Activated naive CD8-positive, alpha-beta T cell treated with anti-CD3 and anti-CD28 coated beads for 36 hours (primary cell): ENCODE data around the gene DCUN1D2. TPM values are rescaled to one million over a fixed set of nuclear protein-coding genes. Genes with fewer than 3 reads are reported as not detected.
"Not testable (repeated sequence)": the region's sequence is repeated elsewhere in the genome, so short reads cannot be mapped to it uniquely, and the experiment has no call there.

Source experiments
- DNase-seq: peaks from one replicate; pipeline ENCODE4 v3.0.0; 2021
- H3K27ac Mint-ChIP-seq: one replicate; pipeline ENCODE4 v1.8.0; 2022; ENCODE audit warnings: mild to moderate bottlenecking, moderate library complexity, mixed read lengths
- H3K27me3 Mint-ChIP-seq: one replicate; pipeline ENCODE4 v1.8.0; 2022; ENCODE audit warnings: mild to moderate bottlenecking, mixed read lengths
- H3K36me3 Mint-ChIP-seq: one replicate; pipeline ENCODE4 v1.8.0; 2021; ENCODE audit warnings: mild to moderate bottlenecking, mixed read lengths
- H3K4me1 Mint-ChIP-seq: one replicate; pipeline ENCODE4 v1.8.0; 2021; ENCODE audit warnings: mixed read lengths
- H3K4me3 Mint-ChIP-seq: one replicate; pipeline ENCODE4 v1.8.0; 2022; ENCODE audit warnings: mild to moderate bottlenecking, moderate library complexity, mixed read lengths
- H3K9me3 Mint-ChIP-seq: one replicate; pipeline ENCODE4 v1.8.0; 2022; ENCODE audit warnings: mixed read lengths
- total RNA-seq, 2 experiments: library from RNA; stranded (reverse); gene quantifications; one replicate each; pipeline ENCODE4 v1.2.3, GENCODE V29; 2021

DCUN1D2 gene
- total RNA-seq, 2 experiments from 2014 or later = 11.0 to 13.9 TPM

GRCh38 chr13:113437408-113438010 lies 53.0 kb downstream of the DCUN1D2 start:
- H3K9me3 Mint-ChIP-seq = no peaks in the 10 kb centered on the region
- H3K4me1 Mint-ChIP-seq = no peaks in the 10 kb centered on the region
- no peak for DNase-seq
- H3K27me3 Mint-ChIP-seq = no peaks in the 10 kb centered on the region
- H3K36me3 Mint-ChIP-seq = peaks cover 6% of the 10 kb centered on the region
- H3K4me3 Mint-ChIP-seq = no peak overlapping the region
- no peak overlapping the region for H3K27ac Mint-ChIP-seq

GRCh38 chr13:113436866-113437265 lies 53.6 kb downstream of the DCUN1D2 start:
- not testable (repeated sequence) for H3K36me3 Mint-ChIP-seq, H3K27ac Mint-ChIP-seq, H3K4me3 Mint-ChIP-seq, H3K4me1 Mint-ChIP-seq, H3K27me3 Mint-ChIP-seq, H3K9me3 Mint-ChIP-seq, DNase-seq

- not testable (repeated sequence) for DNase-seq, H3K9me3 Mint-ChIP-seq, H3K27me3 Mint-ChIP-seq, H3K36me3 Mint-ChIP-seq, H3K4me1 Mint-ChIP-seq, H3K4me3 Mint-ChIP-seq, H3K27ac Mint-ChIP-seq
Measured at GRCh38 chr13:113435907-113436306, 54.6 kb downstream of the DCUN1D2 start.

DNA sequence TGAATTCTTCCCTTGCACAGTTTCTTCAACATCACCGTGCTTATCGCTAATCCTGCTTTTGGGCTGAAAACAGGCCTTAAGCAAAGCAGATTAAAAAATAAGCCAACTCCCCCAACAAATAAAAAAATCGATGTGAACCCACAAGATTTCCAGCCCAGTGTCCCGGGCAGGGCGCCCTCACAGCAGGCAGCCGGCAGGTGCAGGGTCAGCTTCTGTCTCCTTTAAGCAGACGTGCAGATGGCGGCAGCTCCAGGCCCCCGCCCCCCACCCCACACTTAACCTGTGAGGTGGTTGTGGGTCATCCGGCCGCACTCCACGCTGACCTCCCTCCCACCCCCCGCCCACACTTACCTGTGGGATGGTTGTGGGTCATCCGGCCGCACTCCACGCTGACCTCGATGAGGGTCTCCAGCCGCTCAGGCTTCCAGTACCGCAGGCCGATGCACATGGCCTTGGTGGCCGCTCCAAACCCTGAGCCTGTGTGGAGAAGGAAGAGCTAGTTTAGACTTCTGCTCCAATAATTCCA lies 57.1 kb downstream of the DCUN1D2 start:
- Mint-ChIP-seq H3K4me1 (no peaks in the 10 kb centered on the region), H3K36me3 (peaks cover 2% of the 10 kb centered on the region), H3K27me3 (no peaks in the 10 kb centered on the region), H3K9me3 (no peaks in the 10 kb centered on the region), H3K27ac (no peak overlapping the region), H3K4me3 (no peak overlapping the region)
- DNase-seq = no peak

- DNase-seq = no peak
- Mint-ChIP-seq H3K27me3 (no peaks in the 10 kb centered on the region), H3K27ac (no peak overlapping the region), H3K4me3 (no peak overlapping the region), H3K9me3 (no peaks in the 10 kb centered on the region), H3K36me3 (peaks cover 2% of the 10 kb centered on the region), H3K4me1 (no peaks in the 10 kb centered on the region)
Measured at GRCh38 chr13:113432506-113433270, 57.8 kb downstream of the DCUN1D2 start.

- no peak overlapping the region for H3K27ac Mint-ChIP-seq
- H3K9me3 Mint-ChIP-seq = no peaks in the 10 kb centered on the region
- no peaks in the 10 kb centered on the region for H3K27me3 Mint-ChIP-seq
- no peak for DNase-seq
- H3K4me3 Mint-ChIP-seq = no peak overlapping the region
- peaks cover 2% of the 10 kb centered on the region for H3K36me3 Mint-ChIP-seq
- no peaks in the 10 kb centered on the region for H3K4me1 Mint-ChIP-seq
Measured at GRCh38 chr13:113431171-113431570, 59.3 kb downstream of the DCUN1D2 start.

- Mint-ChIP-seq H3K27ac (no peak overlapping the region), H3K36me3 (peaks cover 2% of the 10 kb centered on the region), H3K4me3 (no peak overlapping the region), H3K9me3 (no peaks in the 10 kb centered on the region), H3K27me3 (no peaks in the 10 kb centered on the region), H3K4me1 (no peaks in the 10 kb centered on the region)
- DNase-seq = no peak
Measured at GRCh38 chr13:113430378-113431110, 60.0 kb downstream of the DCUN1D2 start.

- H3K27ac Mint-ChIP-seq = no peak overlapping the region
- H3K4me3 Mint-ChIP-seq = no peak overlapping the region
- H3K36me3 Mint-ChIP-seq = peaks cover 2% of the 10 kb centered on the region
- no peaks in the 10 kb centered on the region for H3K27me3 Mint-ChIP-seq
- H3K4me1 Mint-ChIP-seq = no peaks in the 10 kb centered on the region
- H3K9me3 Mint-ChIP-seq = no peaks in the 10 kb centered on the region
- DNase-seq = no peak
Measured at GRCh38 chr13:113429608-113429985, 60.9 kb downstream of the DCUN1D2 start.

GRCh38 chr13:113428871-113429607 lies 61.5 kb downstream of the DCUN1D2 start:
- Mint-ChIP-seq H3K4me1 (no peaks in the 10 kb centered on the region), H3K4me3 (no peak overlapping the region), H3K27ac (no peak overlapping the region), H3K36me3 (peaks cover 2% of the 10 kb centered on the region), H3K9me3 (no peaks in the 10 kb centered on the region), H3K27me3 (no peaks in the 10 kb centered on the region)
- no peak for DNase-seq

DNA sequence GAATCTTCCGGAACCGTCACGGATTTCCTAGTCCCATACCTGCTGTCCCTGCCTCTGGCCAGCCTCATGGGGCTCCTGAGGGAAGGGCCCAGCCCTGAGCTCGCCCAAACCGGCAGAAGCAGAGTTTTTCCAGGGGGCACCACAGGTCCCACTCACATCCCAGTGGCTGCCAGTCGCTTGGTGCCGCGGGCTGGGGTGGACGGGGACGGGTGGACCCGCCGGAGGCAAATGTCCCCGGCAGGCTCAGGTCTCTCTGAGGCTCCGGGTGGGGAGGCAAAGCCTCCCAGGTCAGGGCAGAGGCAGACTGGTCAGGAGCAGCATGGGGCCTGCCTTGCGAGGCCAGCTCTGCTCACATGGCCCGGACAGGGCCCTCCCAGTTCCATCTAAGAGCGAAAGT lies 62.0 kb downstream of the DCUN1D2 start:
- Mint-ChIP-seq H3K27me3 (no peaks in the 10 kb centered on the region), H3K4me1 (no peaks in the 10 kb centered on the region), H3K9me3 (no peaks in the 10 kb centered on the region), H3K27ac (no peak overlapping the region), H3K4me3 (no peak overlapping the region), H3K36me3 (peaks cover 2% of the 10 kb centered on the region)
- DNase-seq = no peak

DNA sequence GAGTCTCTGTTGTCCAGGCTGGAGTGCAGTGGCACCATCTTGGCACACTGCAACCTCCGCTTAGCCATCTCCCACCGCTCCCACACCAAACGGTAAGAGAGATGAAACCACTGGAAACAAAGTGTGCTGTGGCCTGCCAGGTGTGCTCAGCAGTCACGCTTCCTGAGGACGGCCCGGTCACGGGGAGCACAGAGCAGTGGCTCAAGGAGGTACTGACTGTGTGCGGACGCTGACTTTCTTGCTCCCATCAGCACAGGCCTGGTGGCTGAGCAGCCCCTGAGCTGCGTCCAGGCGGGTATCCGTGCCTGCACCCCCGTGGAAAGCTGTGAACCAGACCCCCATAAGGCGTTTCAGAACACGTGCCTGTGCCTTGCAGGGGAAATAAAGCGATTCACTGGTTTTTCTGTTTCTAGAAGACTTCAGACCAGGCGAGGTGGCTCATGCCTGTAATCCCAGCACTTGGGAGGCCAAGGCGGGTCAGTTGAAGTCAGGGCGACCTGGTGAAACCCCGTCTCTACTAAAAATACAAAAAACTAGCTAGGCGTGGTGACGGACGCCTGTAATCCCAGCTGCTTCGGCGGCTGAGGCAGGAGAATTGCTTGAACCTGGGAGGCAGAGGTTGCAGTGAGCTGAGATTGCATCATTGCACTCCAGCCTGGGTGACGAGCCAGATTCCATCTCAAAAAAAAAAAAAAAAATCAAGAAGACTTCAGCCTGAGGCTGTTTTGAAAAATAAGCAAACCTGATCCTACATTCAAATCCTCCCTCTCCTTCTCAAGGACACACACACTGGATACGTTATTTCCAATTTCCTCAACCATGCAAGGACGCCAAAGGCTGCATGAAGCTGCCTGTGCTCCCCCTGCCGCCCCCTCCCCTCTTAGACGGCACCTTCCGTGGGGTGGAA lies 62.7 kb downstream of the DCUN1D2 start:
- Mint-ChIP-seq H3K27me3 (no peaks in the 10 kb centered on the region), H3K9me3 (no peaks in the 10 kb centered on the region), H3K4me3 (no peak overlapping the region), H3K4me1 (no peaks in the 10 kb centered on the region), H3K27ac (no peak overlapping the region), H3K36me3 (no peaks in the 10 kb centered on the region)
- no peak for DNase-seq

- DNase-seq = no peak
- Mint-ChIP-seq H3K36me3 (no peaks in the 10 kb centered on the region), H3K9me3 (no peaks in the 10 kb centered on the region), H3K27me3 (no peaks in the 10 kb centered on the region), H3K4me3 (no peak overlapping the region), H3K4me1 (no peaks in the 10 kb centered on the region), H3K27ac (no peak overlapping the region)
Measured at GRCh38 chr13:113426591-113426986, 63.9 kb downstream of the DCUN1D2 start.

DNA sequence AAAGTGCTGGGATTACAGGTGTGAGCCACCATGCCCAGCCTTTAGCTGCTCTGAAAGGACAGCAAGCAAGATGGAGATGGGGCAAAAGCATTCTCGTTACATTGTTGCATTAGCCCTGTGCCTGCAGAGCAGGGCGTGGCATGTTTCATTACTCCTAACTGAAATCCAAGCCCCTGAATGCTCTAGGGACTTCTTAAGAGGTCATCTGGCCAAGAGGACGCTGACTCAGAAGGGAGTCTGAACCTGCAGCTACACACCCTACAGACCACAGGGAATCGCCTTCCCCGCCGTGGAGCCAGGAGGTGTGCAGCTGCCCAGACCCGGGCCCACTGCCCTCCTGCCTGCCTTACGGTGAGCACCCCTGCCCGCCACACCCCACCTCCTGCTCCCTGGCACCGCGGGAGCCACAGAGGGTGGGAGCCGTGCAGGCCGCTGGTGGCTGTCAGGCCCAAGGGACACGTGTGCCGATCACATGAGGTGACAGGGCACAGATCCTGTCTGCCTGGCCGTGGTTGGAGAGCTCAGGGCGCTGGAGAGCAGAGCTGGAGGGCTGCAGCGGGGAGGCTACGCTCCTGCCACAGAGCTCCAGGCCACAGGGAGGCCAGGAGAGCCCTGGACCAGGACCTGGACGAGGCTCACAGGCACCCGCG lies 64.4 kb downstream of the DCUN1D2 start:
- Mint-ChIP-seq H3K4me1 (no peaks in the 10 kb centered on the region), H3K9me3 (no peaks in the 10 kb centered on the region), H3K36me3 (no peaks in the 10 kb centered on the region), H3K27me3 (no peaks in the 10 kb centered on the region), H3K27ac (no peak overlapping the region), H3K4me3 (no peak overlapping the region)
- no peak for DNase-seq
